Activated T-cell treated with anti-CD3 and anti-CD28 coated beads, Interleukin-2, amount 50 U/mL, for 4 hours (primary cell): ENCODE data around the gene BSG. TPM values are rescaled to one million over a fixed set of nuclear protein-coding genes. Genes with fewer than 3 reads are reported as not detected.
A peak's percentile ranks its signal among the peaks of the same experiment; 100 is the strongest.

Source experiments
- ATAC-seq, 2 donors: fragments of 200-7000 bp; cut with Tn5 transposase; one replicate each; pipeline ENCODE4 v1.10.0; 2021
- DNase-seq: peaks from one replicate; pipeline ENCODE4 v3.0.0-alpha.2; 2020
- H3K27me3 Mint-ChIP-seq: one replicate; pipeline ENCODE4 v1.8.0; 2021; ENCODE audit warnings: low read depth, mixed read lengths
- H3K36me3 Mint-ChIP-seq: one replicate; pipeline ENCODE4 v1.8.0; 2022; ENCODE audit warnings: mixed read lengths; ENCODE audit not compliant: insufficient read depth
- H3K4me1 Mint-ChIP-seq: one replicate; pipeline ENCODE4 v1.8.0; 2021; ENCODE audit warnings: low read depth, mixed read lengths
- H3K4me3 Mint-ChIP-seq: one replicate; pipeline ENCODE4 v1.8.0; 2021; ENCODE audit warnings: mild to moderate bottlenecking, moderate library complexity, mixed read lengths
- H3K9me3 Mint-ChIP-seq: one replicate; pipeline ENCODE4 v1.8.0; 2021; ENCODE audit warnings: mixed read lengths
- total RNA-seq, 3 donors: library from RNA; stranded (reverse); gene quantifications; one replicate each; pipeline ENCODE4 v1.2.1, GENCODE V29; 2021

Gene BSG
- total RNA-seq, 3 donors from 2014 or later, result 241 to 277 (median 250) TPM

DNA sequence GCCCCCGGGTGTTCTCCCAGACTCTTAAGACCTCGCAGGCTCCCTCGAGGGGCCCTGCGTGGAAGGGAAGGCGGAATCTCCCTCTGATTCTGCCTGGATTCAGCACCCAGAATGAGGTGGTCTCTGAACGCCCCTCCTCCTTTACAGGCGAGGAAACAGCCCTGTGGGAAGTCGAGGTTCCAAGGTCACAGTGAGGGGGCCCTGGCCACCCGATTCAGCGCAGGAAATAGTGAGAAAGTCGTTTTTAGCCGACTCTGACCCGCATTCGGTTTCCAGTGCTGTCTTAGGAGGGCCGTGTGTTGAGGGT, 1.1 kb downstream of the BSG start:
- Mint-ChIP-seq H3K36me3 (no peaks in the 10 kb centered on the region), H3K4me1 (peaks cover 31% of the 10 kb centered on the region), H3K27me3 (no peaks in the 10 kb centered on the region), H3K9me3 (no peaks in the 10 kb centered on the region), H3K4me3 (peak overlapping the region; percentile 85)
- ATAC-seq (no peak), DNase-seq (no peak)

DNA sequence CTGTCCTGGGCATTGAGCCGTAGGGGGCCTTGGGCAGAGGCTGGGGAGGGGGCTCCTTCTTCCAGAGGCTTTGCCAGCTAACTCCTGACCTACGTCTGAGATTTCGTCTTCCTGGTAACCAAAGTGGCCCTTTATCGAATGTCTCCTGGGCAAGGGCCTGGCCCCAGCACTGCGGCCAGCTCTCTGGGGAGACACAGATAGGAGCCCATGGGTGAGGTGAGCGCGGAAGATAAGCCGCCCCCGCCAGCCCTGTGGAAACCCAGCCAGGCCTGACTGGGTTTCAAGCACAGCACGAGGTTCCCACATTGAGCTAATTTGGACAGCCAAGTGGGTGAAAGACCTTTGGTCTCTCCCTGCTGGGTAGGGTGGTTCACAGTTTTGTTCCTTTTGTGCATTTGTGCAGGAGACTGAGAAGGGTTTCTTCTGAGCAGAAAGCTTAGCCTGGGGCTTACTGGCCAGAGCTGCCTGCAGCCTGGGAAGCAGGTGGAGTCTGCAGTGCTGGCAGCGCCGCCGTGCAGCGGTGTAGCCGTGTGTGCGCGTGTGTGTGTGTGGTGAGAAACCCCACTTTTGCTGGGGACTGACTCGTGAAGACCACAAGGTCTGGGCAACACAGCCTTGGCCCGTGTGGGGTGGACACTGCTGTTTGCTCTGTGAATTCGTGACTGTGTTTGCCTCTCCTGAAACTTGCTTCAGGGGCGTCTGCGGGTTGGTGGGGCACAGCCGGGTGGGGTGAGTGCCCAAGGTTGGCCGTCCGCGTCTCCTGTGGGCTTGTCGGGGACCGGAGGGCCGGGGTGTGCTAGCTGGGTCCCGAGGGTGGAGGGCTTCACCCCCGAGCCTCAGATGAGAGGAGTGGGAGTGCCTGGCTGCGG, 2.5 kb downstream of the BSG start:
- Mint-ChIP-seq H3K9me3 (no peaks in the 10 kb centered on the region), H3K4me3 (peak overlapping the region; percentile 61)

GRCh38 chr19:575527-576506, 3.4 kb downstream of the BSG start:
- H3K9me3 Mint-ChIP-seq, result no peaks in the 10 kb centered on the region
- no peak overlapping the region for H3K4me3 Mint-ChIP-seq
- no peaks in the 10 kb centered on the region for H3K36me3 Mint-ChIP-seq
- no peak for ATAC-seq
- H3K27me3 Mint-ChIP-seq, result no peaks in the 10 kb centered on the region
- DNase-seq, result no peak
- peaks cover 29% of the 10 kb centered on the region for H3K4me1 Mint-ChIP-seq

More for the DNA sequence above, 2.5 kb downstream of the BSG start:
- peaks cover 30% of the 10 kb centered on the region for H3K4me1 Mint-ChIP-seq
- DNase-seq, result no peak
- no peaks in the 10 kb centered on the region for H3K27me3 Mint-ChIP-seq
- ATAC-seq, result no peak
- no peaks in the 10 kb centered on the region for H3K36me3 Mint-ChIP-seq

GRCh38 chr19:576768-577438, 4.5 kb downstream of the BSG start:
- Mint-ChIP-seq H3K9me3 (no peaks in the 10 kb centered on the region), H3K4me3 (no peak overlapping the region), H3K27me3 (no peaks in the 10 kb centered on the region), H3K4me1 (peaks cover 22% of the 10 kb centered on the region), H3K36me3 (no peaks in the 10 kb centered on the region)
- no peak for ATAC-seq
- no peak for DNase-seq

DNA sequence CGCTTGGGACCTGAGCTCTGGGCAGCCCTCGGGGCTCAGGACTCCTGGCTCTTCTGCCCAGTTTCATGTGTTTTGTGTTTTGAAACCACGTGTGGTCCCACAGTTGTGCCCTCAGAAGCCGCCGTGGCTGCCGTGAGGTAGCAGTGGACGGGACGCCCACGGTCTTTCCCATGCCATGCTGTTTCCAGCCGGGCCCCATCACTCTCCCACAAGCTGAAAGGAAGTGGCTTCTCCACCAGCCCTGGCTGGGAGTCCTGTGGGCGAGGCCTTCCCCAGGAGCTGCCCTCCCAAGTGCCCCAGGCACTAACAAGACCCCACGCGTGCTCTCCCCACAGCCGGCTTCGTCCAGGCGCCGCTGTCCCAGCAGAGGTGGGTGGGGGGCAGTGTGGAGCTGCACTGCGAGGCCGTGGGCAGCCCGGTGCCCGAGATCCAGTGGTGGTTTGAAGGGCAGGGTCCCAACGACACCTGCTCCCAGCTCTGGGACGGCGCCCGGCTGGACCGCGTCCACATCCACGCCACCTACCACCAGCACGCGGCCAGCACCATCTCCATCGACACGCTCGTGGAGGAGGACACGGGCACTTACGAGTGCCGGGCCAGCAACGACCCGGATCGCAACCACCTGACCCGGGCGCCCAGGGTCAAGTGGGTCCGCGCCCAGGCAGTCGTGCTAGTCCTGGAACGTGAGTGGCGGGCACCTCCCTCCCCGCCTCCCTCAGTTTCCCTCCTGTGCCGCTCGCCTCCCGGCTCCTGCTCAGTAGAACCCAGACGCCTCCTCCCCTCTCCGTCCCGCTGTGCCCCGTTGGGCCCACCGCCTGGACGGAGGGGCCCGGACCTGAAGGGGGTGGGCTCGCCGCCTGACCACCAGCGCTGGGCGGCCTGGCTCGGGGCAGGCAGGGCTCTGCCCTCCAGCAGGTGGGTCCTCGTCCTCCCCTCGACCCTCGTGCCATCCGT, 5.3 kb downstream of the BSG start:
- DNase-seq (no peak), ATAC-seq (no peak)
- peaks cover 21% of the 10 kb centered on the region for H3K4me1 Mint-ChIP-seq

DNA sequence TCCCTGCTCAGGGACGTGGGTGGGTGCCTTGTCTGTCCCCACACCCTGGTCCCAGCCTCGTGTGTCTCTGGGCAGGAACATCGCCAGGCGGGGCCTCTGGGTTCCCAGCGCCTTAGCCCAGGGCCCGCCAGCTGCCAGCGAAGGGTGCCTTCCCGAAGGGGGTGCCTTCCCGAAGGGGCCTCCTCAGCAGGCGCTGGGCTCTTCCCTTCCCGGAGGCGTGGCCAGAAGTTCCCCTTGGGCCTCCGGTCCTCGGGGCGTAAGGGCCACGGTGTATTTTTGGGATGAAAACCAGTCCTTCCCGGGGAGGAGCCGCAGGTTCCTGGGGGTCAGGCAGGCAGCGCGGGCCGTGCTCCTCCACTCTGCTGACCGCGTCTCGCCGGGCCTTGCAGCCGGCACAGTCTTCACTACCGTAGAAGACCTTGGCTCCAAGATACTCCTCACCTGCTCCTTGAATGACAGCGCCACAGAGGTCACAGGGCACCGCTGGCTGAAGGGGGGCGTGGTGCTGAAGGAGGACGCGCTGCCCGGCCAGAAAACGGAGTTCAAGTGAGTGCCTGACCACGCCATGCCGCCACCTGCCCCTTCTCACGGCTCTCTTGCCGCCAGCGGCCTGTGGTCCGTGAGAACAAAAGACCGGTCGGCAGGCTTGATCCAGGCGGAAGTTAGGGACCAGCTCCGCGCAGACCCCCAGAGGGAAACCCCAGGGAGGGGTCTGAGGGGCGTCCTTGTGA, 6.9 kb downstream of the BSG start:
- no peaks in the 10 kb centered on the region for H3K9me3 Mint-ChIP-seq
- H3K4me1 Mint-ChIP-seq, result peaks cover 16% of the 10 kb centered on the region
- ATAC-seq (no peak), DNase-seq (no peak)
- H3K36me3 Mint-ChIP-seq, result no peaks in the 10 kb centered on the region
- H3K4me3 Mint-ChIP-seq, result no peak overlapping the region
- H3K27me3 Mint-ChIP-seq, result peaks cover 2% of the 10 kb centered on the region

More for the DNA sequence above, 5.3 kb downstream of the BSG start:
- H3K4me3 Mint-ChIP-seq, result no peak overlapping the region
- H3K36me3 Mint-ChIP-seq, result no peaks in the 10 kb centered on the region
- no peaks in the 10 kb centered on the region for H3K27me3 Mint-ChIP-seq
- H3K9me3 Mint-ChIP-seq, result no peaks in the 10 kb centered on the region

DNA sequence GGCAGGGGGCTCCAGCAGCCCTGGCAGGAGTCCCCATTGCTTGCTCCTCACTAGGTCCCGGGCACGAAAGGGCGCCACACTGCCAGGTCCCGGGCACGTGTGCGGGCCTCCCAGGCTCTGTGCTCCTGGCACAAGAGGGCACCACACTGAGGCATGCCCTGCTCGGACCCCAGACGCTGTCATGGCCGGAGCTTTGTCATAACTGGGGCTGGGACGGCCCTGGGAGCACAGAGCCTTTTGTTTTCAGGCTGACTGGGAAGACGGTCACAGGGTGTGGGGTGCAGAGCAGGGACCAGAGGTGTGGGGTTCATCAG, 7.4 kb downstream of the BSG start:
- no peaks in the 10 kb centered on the region for H3K9me3 Mint-ChIP-seq
- ATAC-seq, result no peak
- no peaks in the 10 kb centered on the region for H3K36me3 Mint-ChIP-seq
- DNase-seq, result no peak
- peaks cover 2% of the 10 kb centered on the region for H3K27me3 Mint-ChIP-seq
- no peak overlapping the region for H3K4me3 Mint-ChIP-seq
- peaks cover 11% of the 10 kb centered on the region for H3K4me1 Mint-ChIP-seq

GRCh38 chr19:580274-580835, 8.0 kb downstream of the BSG start:
- Mint-ChIP-seq H3K4me3 (no peak overlapping the region), H3K27me3 (peaks cover 2% of the 10 kb centered on the region), H3K9me3 (no peaks in the 10 kb centered on the region), H3K4me1 (peaks cover 7% of the 10 kb centered on the region), H3K36me3 (no peaks in the 10 kb centered on the region)
- ATAC-seq (no peak), DNase-seq (no peak)

- H3K9me3 Mint-ChIP-seq, result no peaks in the 10 kb centered on the region
- H3K27me3 Mint-ChIP-seq, result peaks cover 10% of the 10 kb centered on the region
- ATAC-seq (no peak), DNase-seq (no peak)
- H3K4me3 Mint-ChIP-seq, result no peak overlapping the region
- H3K4me1 Mint-ChIP-seq, result peaks cover 6% of the 10 kb centered on the region
- no peaks in the 10 kb centered on the region for H3K36me3 Mint-ChIP-seq
These were observed 9.2 kb downstream of the BSG start for GRCh38 chr19:581399-582111.

DNA sequence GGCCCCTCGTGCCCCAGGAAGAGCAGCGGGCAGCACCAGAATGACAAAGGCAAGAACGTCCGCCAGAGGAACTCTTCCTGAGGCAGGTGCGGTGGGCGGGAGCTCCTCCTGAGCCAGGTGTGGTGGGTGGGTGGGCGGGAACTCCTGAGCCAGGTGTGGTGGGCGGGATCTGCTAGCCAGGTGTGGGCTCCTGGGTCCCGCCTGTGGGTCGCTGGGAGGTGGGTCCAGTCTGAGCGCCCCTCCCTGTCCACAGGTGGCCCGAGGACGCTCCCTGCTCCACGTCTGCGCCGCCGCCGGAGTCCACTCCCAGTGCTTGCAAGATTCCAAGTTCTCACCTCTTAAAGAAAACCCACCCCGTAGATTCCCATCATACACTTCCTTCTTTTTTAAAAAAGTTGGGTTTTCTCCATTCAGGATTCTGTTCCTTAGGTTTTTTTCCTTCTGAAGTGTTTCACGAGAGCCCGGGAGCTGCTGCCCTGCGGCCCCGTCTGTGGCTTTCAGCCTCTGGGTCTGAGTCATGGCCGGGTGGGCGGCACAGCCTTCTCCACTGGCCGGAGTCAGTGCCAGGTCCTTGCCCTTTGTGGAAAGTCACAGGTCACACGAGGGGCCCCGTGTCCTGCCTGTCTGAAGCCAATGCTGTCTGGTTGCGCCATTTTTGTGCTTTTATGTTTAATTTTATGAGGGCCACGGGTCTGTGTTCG, 10.3 kb downstream of the BSG start:
- H3K27me3 Mint-ChIP-seq, result peaks cover 10% of the 10 kb centered on the region
- no peaks in the 10 kb centered on the region for H3K36me3 Mint-ChIP-seq
- DNase-seq (no peak), ATAC-seq (no peak)
- peaks cover 2% of the 10 kb centered on the region for H3K4me1 Mint-ChIP-seq
- no peak overlapping the region for H3K4me3 Mint-ChIP-seq
- no peaks in the 10 kb centered on the region for H3K9me3 Mint-ChIP-seq

DNA sequence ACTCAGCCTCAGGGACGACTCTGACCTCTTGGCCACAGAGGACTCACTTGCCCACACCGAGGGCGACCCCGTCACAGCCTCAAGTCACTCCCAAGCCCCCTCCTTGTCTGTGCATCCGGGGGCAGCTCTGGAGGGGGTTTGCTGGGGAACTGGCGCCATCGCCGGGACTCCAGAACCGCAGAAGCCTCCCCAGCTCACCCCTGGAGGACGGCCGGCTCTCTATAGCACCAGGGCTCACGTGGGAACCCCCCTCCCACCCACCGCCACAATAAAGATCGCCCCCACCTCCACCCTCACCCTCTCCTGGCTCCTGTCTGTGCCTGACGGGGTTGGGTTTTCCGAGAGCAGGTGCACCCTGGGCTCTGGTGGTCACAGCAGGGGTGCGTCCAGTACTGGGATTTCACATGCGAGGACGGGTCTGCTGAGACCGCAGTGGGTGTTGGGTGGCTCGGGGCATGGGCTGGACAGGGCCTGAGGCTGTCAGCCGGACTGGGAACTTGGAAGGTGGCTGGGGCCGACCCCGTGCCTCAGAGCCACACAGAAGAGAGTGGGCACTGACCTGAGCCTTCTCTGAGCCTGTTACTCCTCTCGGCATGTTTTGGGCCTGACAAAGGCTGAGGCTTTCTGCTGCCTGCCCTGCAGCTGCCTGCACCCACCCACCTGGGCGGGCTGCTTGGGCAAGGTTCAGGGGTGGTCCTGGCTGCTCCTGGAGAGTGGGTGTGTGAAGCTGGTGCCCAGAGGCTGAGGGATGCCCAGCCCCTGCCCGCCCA, 11.0 kb downstream of the BSG start:
- ATAC-seq, result no peak
- H3K4me3 Mint-ChIP-seq, result no peak overlapping the region
- peaks cover 14% of the 10 kb centered on the region for H3K27me3 Mint-ChIP-seq
- no peaks in the 10 kb centered on the region for H3K9me3 Mint-ChIP-seq
- no peaks in the 10 kb centered on the region for H3K36me3 Mint-ChIP-seq
- H3K4me1 Mint-ChIP-seq, result peaks cover 4% of the 10 kb centered on the region
- DNase-seq, result no peak

GRCh38 chr19:583968-584239, 11.5 kb downstream of the BSG start:
- no peak for DNase-seq
- Mint-ChIP-seq H3K4me3 (no peak overlapping the region), H3K27me3 (peaks cover 16% of the 10 kb centered on the region), H3K36me3 (no peaks in the 10 kb centered on the region), H3K9me3 (no peaks in the 10 kb centered on the region), H3K4me1 (peaks cover 4% of the 10 kb centered on the region)
- ATAC-seq, result no peak
